ENCODE data around the gene TRIM46. TPM values are rescaled to one million over a fixed set of nuclear protein-coding genes. Genes with fewer than 3 reads are reported as not detected.

TRIM46 gene
- total and polyA plus RNA-seq, 9 of the 15 experiments (the other 6 are each of a cell fraction or from before 2014, with no cell fraction given) = 0.05 to 0.60 (median 0.16) TPM; not detected in 3

- no peaks in the 10 kb centered on the region for H3K27me3 ChIP-seq (ENCODE audit: control insufficient read depth in 2 of 2, insufficient read depth in 2 of 2, low read length in 2 of 2)
- BruUV-seq (replicated peaks) = no TSS peak
- no peak overlapping the region for H2AFZ ChIP-seq (ENCODE audit: low read depth, low read length)
- intact Hi-C loops (cut with micrococcal nuclease) = no loop called here
- H3K36me3 ChIP-seq (ENCODE audit: control insufficient read depth, insufficient read depth, low read length) = no peaks in the 10 kb centered on the region; the same call in 2 of the 3 replicates
- H3K27ac ChIP-seq (ENCODE audit: extremely low read depth, low read depth, low read length) = peak overlapping the region; percentile 42; the same call in 2 of the 3 replicates
- no peak for FAIRE-seq
- no peaks in the 10 kb centered on the region for H4K20me1 ChIP-seq (replicated peaks; ENCODE audit: control insufficient read depth, insufficient read depth, low read length)
- H3K9me3 ChIP-seq (replicated peaks; ENCODE audit: control insufficient read depth, insufficient read depth, low read depth, low read length) = no peaks in the 10 kb centered on the region
- peak in 3 of 4 experiments; percentile 6 to 57 (median 18) for DNase-seq (ENCODE audit: extremely low read depth in 1 of 4, low spot score in 3 of 4)
- peaks cover 33 to 47% of the 10 kb centered on the region in 2 experiments for H3K4me1 ChIP-seq (replicated peaks in 1 of 2; ENCODE audit: control insufficient read depth in 2 of 2, insufficient read depth in 2 of 2, low read length in 2 of 2)
- H3K9me1 ChIP-seq (ENCODE audit: control insufficient read depth, insufficient read depth, low read length) = no peaks in the 10 kb centered on the region
- H3K4me2 ChIP-seq (ENCODE audit: insufficient read depth, low read length) = no peak overlapping the region; the same call in 1 of the 2 replicates
- WGBS (ENCODE audit: insufficient coverage, low coverage, missing lambda C conversion rate) = 28% methylated on average over 7 of the region's 7 CpGs
- no peak for ATAC-seq
- H3K4me3 ChIP-seq = no peak overlapping the region
- ChIA-PET CTCF (ENCODE audit: low intra/inter-chr PET ratio) (no interaction called here), POLR2A (interaction anchor here (0.7 to 0.8 kb wide), 2 partner anchors 13 to 21 kb away, joined by 4 read pairs; no protein-coding TSS in a partner anchor)
- peaks cover 27% of the 10 kb centered on the region for H3K79me2 ChIP-seq (ENCODE audit: control insufficient read depth, insufficient read depth, low read length)
- H3K9ac ChIP-seq (ENCODE audit: insufficient read depth in 1 of 2, low read depth in 2 of 2, low read length in 2 of 2) = peak overlapping the region in 1 of 2 experiments; percentile 26; a peak in 1 of 4 replicates
- in situ Hi-C loops (cut with MboI) = no loop called here
- TF ChIP-seq MEF2A (IDR thresholded peaks at IDR 0.05; ENCODE audit: control insufficient read depth, low read depth, low read length) (peak; percentile 75; the same call in 1 of the 2 replicates), PATZ1 (CRISPR knock-in tag; IDR thresholded peaks at IDR 0.05; ENCODE audit: borderline replicate concordance) (no peak), PTBP1 (IDR thresholded peaks at IDR 0.05; ENCODE audit: low read depth, low read length) (no peak), JUND (IDR thresholded peaks at IDR 0.05; ENCODE audit: borderline replicate concordance, low read depth, low read length) (no peak), JUND (tag; IDR thresholded peaks at IDR 0.05; ENCODE audit: borderline replicate concordance, low read depth, low read length) (peak; percentile 14; the same call in 1 of the 3 replicates), CTBP1 (IDR thresholded peaks at IDR 0.05; ENCODE audit: borderline replicate concordance) (peak; percentile 50; the same call in 1 of the 2 replicates), CCNT2 (IDR thresholded peaks at IDR 0.05; ENCODE audit: borderline replicate concordance, extremely low read depth, insufficient read length, low read depth, low read length) (no peak), ARID1B (IDR thresholded peaks at IDR 0.05) (peak; percentile 34; the same call in 1 of the 2 replicates), ZKSCAN1 (IDR thresholded peaks at IDR 0.05; ENCODE audit: low read depth, low read length) (peak; percentile 18; the same call in 1 of the 2 replicates), CGGBP1 (CRISPR knock-in tag; IDR thresholded peaks at IDR 0.05) (no peak), SMARCA4 (IDR thresholded peaks at IDR 0.05) (0 out of 2 replicates have a peak, but pooled peaks have one; percentile 21), ARID3A (IDR thresholded peaks at IDR 0.05; ENCODE audit: borderline replicate concordance, low read depth, low read length) (no peak), ILF3 (IDR thresholded peaks at IDR 0.05; ENCODE audit: borderline replicate concordance) (no peak), ZNF436 (CRISPR knock-in tag; IDR thresholded peaks at IDR 0.05) (no peak), SMAD4 (CRISPR knock-in tag; conservative IDR thresholded peaks at IDR 0.05) (peak; percentile 37; the same call in 1 of the 2 replicates), ZNF766 (CRISPR knock-in tag; conservative IDR thresholded peaks at IDR 0.05) (0 out of 2 replicates have a peak, but pooled peaks have one; percentile 37), TCF3 (CRISPR knock-in tag; IDR thresholded peaks at IDR 0.05) (peak; percentile 39; the same call in 1 of the 2 replicates)
Measured at GRCh38 chr1:155223047-155223446, 49.4 kb downstream of the TRIM46 start.
